Measurements from ENCODE around the gene NSMF. TPM values are rescaled to one million over a fixed set of nuclear protein-coding genes. Genes with fewer than 3 reads are reported as not detected.

NSMF gene
- total and polyA plus RNA-seq, 2 of the 8 experiments (the other 6 are each of a cell fraction or from before 2014, with no cell fraction given): 56.7 to 65.1 TPM

DNA sequence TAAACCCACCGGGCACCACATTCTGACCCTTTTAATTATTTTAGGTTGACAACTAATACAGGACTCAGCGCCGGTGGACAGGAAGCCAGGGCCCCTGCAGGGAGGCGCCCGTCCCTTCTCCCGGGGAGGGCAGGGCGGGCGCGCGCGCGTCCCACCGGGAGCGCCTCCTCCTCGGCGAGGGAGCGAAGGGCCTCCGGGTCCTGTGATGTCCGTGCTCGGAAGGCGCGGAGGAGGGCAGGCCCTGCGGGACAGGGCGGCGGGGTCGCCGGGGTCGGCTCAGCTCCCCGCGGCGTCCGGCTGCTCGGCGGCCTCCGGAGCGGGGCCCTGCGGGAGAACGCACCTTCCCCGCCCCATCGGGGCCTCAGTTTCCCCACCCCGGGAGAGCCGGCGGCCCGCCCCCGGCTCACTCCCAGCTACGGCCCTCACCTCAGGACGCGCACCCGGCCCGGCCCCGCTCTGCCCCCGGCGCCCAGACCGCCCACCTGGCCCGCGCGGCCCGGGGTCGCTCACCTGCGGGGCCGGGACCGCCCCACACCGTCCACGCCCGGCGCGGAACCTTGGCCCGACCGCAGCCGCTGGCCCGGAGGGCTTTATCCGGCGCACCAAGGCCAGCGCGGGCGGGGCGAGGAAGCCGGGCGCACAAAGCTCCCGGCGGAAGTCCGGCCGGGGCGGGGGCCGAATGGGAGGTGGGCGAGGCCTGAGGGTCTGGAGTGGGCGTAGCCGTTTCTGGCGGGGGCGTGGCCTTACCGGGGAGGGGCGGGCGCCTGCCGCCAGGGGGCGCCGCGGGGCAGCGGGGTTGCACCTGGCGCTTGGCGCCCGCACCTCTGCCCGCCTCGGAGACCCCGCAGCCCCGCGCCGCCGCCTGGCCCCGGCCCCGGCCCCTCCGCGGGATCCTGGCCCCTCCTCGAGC lies 36.3 kb downstream of the NSMF start, which contains the start of the genes EXD3 and NOXA1 (continued):
- TF ChIP-seq BCL11A (IDR thresholded peaks at IDR 0.05; ENCODE audit: low read depth in 2 of 2, low read length in 2 of 2) (no peak), SRF (IDR thresholded peaks at IDR 0.05; ENCODE audit: low read depth, low read length) (no peak), USF2 (IDR thresholded peaks at IDR 0.05; ENCODE audit: low read length) (no peak), POLR2A (IDR thresholded peaks at IDR 0.05; ENCODE audit: control extremely low read depth in 1 of 2, low read depth in 2 of 2, low read length in 2 of 2) (no peak), GTF2F1 (IDR thresholded peaks at IDR 0.05; ENCODE audit: borderline replicate concordance, low read depth, low read length) (no peak), EGR1 (IDR thresholded peaks at IDR 0.05; ENCODE audit: borderline replicate concordance, low read depth, low read length) (peak; percentile 27; the same call in 1 of the 2 replicates), BACH1 (IDR thresholded peaks at IDR 0.05; ENCODE audit: low read length) (peak; percentile 87), CEBPB (IDR thresholded peaks at IDR 0.05; ENCODE audit: low read depth, low read length) (no peak), TEAD4 (IDR thresholded peaks at IDR 0.05; ENCODE audit: low read depth, low read length) (no peak), RBBP5 (IDR thresholded peaks at IDR 0.05; ENCODE audit: borderline replicate concordance, low read depth, low read length) (peak; percentile 34; the same call in 1 of the 2 replicates), HDAC6 (IDR thresholded peaks at IDR 0.05; ENCODE audit: low read depth, low read length) (no peak), NRF1 (IDR thresholded peaks at IDR 0.05; ENCODE audit: low read depth, low read length) (no peak), EZH2 (IDR thresholded peaks at IDR 0.05; ENCODE audit: low read depth, low read length, severe bottlenecking) (no peak), RXRA (IDR thresholded peaks at IDR 0.05; ENCODE audit: insufficient read depth, low read depth, low read length) (no peak), NANOG (IDR thresholded peaks at IDR 0.05; ENCODE audit: insufficient read depth, low read depth, low read length, poor library complexity, severe bottlenecking) (no peak), RNF2 (IDR thresholded peaks at IDR 0.05; ENCODE audit: borderline replicate concordance, low read depth, low read length, missing control alignments, poor library complexity, severe bottlenecking) (no peak), SP4 (IDR thresholded peaks at IDR 0.05; ENCODE audit: low read length) (peak; percentile 78; the same call in 1 of the 2 replicates)
- TF ChIP-seq, protein P1, sequence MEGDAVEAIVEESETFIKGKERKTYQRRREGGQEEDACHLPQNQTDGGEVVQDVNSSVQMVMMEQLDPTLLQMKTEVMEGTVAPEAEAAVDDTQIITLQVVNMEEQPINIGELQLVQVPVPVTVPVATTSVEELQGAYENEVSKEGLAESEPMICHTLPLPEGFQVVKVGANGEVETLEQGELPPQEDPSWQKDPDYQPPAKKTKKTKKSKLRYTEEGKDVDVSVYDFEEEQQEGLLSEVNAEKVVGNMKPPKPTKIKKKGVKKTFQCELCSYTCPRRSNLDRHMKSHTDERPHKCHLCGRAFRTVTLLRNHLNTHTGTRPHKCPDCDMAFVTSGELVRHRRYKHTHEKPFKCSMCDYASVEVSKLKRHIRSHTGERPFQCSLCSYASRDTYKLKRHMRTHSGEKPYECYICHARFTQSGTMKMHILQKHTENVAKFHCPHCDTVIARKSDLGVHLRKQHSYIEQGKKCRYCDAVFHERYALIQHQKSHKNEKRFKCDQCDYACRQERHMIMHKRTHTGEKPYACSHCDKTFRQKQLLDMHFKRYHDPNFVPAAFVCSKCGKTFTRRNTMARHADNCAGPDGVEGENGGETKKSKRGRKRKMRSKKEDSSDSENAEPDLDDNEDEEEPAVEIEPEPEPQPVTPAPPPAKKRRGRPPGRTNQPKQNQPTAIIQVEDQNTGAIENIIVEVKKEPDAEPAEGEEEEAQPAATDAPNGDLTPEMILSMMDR (IDR thresholded peaks at IDR 0.05; ENCODE audit: control extremely low read depth in 1 of 3, insufficient read depth in 1 of 3, low read depth in 1 of 3, low read length in 3 of 3): peak in 2 of 3 experiments; percentile 64 to 70; a peak in 3 of 4 replicates
- TF ChIP-seq, protein P2, sequence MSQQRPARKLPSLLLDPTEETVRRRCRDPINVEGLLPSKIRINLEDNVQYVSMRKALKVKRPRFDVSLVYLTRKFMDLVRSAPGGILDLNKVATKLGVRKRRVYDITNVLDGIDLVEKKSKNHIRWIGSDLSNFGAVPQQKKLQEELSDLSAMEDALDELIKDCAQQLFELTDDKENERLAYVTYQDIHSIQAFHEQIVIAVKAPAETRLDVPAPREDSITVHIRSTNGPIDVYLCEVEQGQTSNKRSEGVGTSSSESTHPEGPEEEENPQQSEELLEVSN (IDR thresholded peaks at IDR 0.05): no peak; the same call in 1 of the 2 replicates

Data from H1 (cell line).